GM23248 (cell line): ENCODE results near the gene GNB1.

ENCODE experiments used
- EZH2 ChIP-seq: fragments of 200-600 bp; sonication (generic); IDR thresholded peaks from 2 replicates; pipeline ENCODE4 v1.6.1; 2018; ENCODE audit warnings: antibody characterized with exemption, mild to moderate bottlenecking; ENCODE audit not compliant: insufficient read depth, poor library complexity, severe bottlenecking
- EZH2phosphoT487 ChIP-seq: fragments of 200-600 bp; sonication (generic); IDR thresholded peaks from 2 replicates; pipeline ENCODE4 v1.6.1; 2018; ENCODE audit warnings: antibody characterized with exemption, moderate library complexity, mild to moderate bottlenecking, low read depth; ENCODE audit not compliant: insufficient read depth

DNA sequence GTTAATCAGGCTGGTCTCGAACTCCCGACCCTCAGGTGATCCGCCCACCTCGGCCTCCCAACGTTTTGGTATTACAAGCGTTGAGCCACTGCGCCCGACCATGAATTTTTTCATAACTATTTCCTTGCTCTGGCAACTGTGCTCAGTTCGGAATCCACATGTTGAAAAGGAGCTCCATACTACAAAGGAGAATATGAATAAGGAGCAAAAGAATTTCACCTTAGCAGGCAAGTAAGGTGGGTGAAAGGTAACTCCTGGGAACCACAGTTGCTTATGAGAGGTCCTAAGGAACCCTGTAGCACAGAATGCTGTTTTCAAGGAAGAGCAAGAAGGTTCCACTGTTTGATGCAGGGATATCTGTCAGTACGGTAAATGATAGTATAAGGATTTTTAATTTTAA is 82.7 kb downstream of the GNB1 start:
- TF ChIP-seq EZH2 (no peak), EZH2phosphoT487 (no peak)
